K562 (cell line): ENCODE measurements around the gene HK1. TPM values are rescaled to one million over a fixed set of nuclear protein-coding genes. Genes with fewer than 3 reads are reported as not detected.

Experiments
- CREM ChIP-seq: IDR thresholded peaks from 2 replicates; pipeline ENCODE4 v1.6.1; 2014; ENCODE audit warnings: antibody characterized with exemption, low read depth
- CXXC5 ChIP-seq: fragments of 250-450 bp; sonication (Bioruptor Pico); IDR thresholded peaks from 2 replicates; pipeline ENCODE4 v1.8.0; 2022; ENCODE audit warnings: inconsistent platforms, mild to moderate bottlenecking, moderate library complexity
- MBD2 ChIP-seq: sonication (generic); IDR thresholded peaks from 2 replicates; pipeline ENCODE4 v1.6.1; 2016; ENCODE audit warnings: low read depth, borderline replicate concordance
- NFIC ChIP-seq: fragments of 450-650 bp; IDR thresholded peaks from 2 replicates; pipeline ENCODE4 v1.6.1; 2017; ENCODE audit warnings: mild to moderate bottlenecking, inconsistent platforms
- PHF8 ChIP-seq: fragments of 200-600 bp; sonication (generic); IDR thresholded peaks from 2 replicates; pipeline ENCODE4 v1.6.1; 2012; ENCODE audit warnings: mixed run types, mild to moderate bottlenecking, inconsistent platforms, low read length, moderate library complexity, borderline replicate concordance
- RCOR1 ChIP-seq, 2 experiments: IDR thresholded peaks; 2 replicates each; pipeline ENCODE4 v1.6.1; 2012; ENCODE audit warnings: low read depth in 2 of 2, low read length in 2 of 2, borderline replicate concordance in 1 of 2, improper control_type of control experiment in 1 of 2
- SP2 ChIP-seq: IDR thresholded peaks from 2 replicates; pipeline ENCODE4 v1.6.1; 2011; ENCODE audit warnings: mild to moderate bottlenecking, low read depth, low read length, moderate library complexity; ENCODE audit not compliant: poor library complexity, severe bottlenecking; ENCODE audit errors: extremely low read depth
- polyA plus RNA-seq, 8 experiments: library from polyadenylated mRNA; depleted of rRNA in 4 of 8; stranded (reverse) in 5 of 8; unstranded in 3 of 8; fragments of >200 nt; fragmentation: Nextera tagmentation in 2 of 8; fragmentation: Illumina TruSeq in 1 of 8; extraction: Ambion mirVana in 2 of 8; extraction: Trizol in 1 of 8; gene quantifications; 2 replicates each; pipeline versions ENCODE4 v1.2.1 to v1.2.3, GENCODE V29; 2011 to 2014; ENCODE audit warnings: inconsistent platforms in 1 of 8, missing spikeins in 1 of 8
- total RNA-seq, 7 experiments: library from RNA; depleted of rRNA in 6 of 7; stranded (reverse); fragments of >200 nt in 6 of 7; fragmentation: Illumina TruSeq in 2 of 7; extraction: Trizol in 2 of 7; gene quantifications; 2 replicates each; pipeline versions ENCODE4 v1.2.1 to v1.2.3, GENCODE V29; 2011 to 2021; ENCODE audit warnings: low replicate concordance in 1 of 7
- TF ChIP-seq, protein P1 (sequence below): fragments of 200-800 bp; sonication (Bioruptor generic); IDR thresholded peaks from 2 replicates; pipeline ENCODE4 v1.6.1; 2017; ENCODE audit warnings: missing genetic modification characterization, missing compliant biosample characterization
- TF ChIP-seq, protein P2 (sequence below): fragments of 450-650 bp; IDR thresholded peaks from 2 replicates; pipeline ENCODE4 v1.6.1; 2016
- TF ChIP-seq, protein P3 (sequence below): fragments of 250-450 bp; sonication (Bioruptor Pico); IDR thresholded peaks from 2 replicates; pipeline ENCODE4 v1.8.0; 2022; ENCODE audit warnings: inconsistent platforms, mild to moderate bottlenecking, moderate library complexity, borderline replicate concordance
- TF ChIP-seq, protein P4 (sequence below), 2 experiments: IDR thresholded peaks in 1 of 2; conservative IDR thresholded peaks in 1 of 2; 2 replicates each; pipeline ENCODE4 v1.6.1; 2016; ENCODE audit warnings: low read depth in 2 of 2, mild to moderate bottlenecking in 1 of 2, missing compliant biosample characterization in 1 of 2, missing genetic modification characterization in 1 of 2, moderate library complexity in 1 of 2
- TF ChIP-seq, protein P5 (sequence below): sonication (generic); formaldehyde crosslinking; IDR thresholded peaks from 2 replicates; pipeline ENCODE4 v1.8.1; 2023; ENCODE audit warnings: missing genetic modification reagents, mild to moderate bottlenecking, borderline replicate concordance

Gene HK1
- total and polyA plus RNA-seq, 9 of the 15 experiments (the other 6 are each of a cell fraction or from before 2014, with no cell fraction given): 29.2 to 444 (median 193) TPM

DNA sequence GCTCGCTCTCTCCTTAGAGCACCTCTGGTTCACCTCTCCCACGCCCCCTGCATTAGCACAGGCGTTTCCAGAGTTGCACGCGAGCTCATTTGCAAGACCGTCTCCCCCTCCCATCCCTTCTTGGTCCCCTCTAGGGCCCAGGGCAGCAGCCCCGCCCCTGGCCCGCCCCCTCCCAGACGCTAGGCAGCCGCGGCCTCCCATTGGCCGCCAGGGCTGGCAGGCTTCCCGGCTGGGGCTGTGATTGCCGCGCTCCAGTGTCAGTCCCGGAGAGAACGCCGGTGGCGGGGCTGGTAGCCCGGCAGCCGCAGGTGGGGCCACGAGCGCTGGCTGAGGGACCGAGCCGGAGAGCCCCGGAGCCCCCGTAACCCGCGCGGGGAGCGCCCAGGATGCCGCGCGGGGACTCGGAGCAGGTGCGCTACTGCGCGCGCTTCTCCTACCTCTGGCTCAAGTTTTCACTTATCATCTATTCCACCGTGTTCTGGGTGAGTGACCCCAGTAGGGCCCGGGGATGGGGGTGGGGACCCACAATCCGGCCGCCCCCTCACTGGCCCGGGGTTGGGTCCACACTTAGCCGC, 173.0 kb downstream of the HK1 start, which contains the start of gene TSPAN15 (continued):
- TF ChIP-seq, protein P1, sequence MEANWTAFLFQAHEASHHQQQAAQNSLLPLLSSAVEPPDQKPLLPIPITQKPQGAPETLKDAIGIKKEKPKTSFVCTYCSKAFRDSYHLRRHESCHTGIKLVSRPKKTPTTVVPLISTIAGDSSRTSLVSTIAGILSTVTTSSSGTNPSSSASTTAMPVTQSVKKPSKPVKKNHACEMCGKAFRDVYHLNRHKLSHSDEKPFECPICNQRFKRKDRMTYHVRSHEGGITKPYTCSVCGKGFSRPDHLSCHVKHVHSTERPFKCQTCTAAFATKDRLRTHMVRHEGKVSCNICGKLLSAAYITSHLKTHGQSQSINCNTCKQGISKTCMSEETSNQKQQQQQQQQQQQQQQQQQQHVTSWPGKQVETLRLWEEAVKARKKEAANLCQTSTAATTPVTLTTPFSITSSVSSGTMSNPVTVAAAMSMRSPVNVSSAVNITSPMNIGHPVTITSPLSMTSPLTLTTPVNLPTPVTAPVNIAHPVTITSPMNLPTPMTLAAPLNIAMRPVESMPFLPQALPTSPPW: peak; percentile 38
- 0 out of 2 replicates have a peak, but pooled peaks have one; percentile 27 for TF ChIP-seq NFIC
- TF ChIP-seq CXXC5: peak; percentile 71
- TF ChIP-seq PHF8: peak; percentile 11; the same call in 1 of the 2 replicates
- 0 out of 2 replicates have a peak, but pooled peaks have one; percentile 15 for TF ChIP-seq CREM
- TF ChIP-seq, protein P2, sequence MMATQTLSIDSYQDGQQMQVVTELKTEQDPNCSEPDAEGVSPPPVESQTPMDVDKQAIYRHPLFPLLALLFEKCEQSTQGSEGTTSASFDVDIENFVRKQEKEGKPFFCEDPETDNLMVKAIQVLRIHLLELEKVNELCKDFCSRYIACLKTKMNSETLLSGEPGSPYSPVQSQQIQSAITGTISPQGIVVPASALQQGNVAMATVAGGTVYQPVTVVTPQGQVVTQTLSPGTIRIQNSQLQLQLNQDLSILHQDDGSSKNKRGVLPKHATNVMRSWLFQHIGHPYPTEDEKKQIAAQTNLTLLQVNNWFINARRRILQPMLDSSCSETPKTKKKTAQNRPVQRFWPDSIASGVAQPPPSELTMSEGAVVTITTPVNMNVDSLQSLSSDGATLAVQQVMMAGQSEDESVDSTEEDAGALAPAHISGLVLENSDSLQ: peak; percentile 99
- TF ChIP-seq, protein P3, sequence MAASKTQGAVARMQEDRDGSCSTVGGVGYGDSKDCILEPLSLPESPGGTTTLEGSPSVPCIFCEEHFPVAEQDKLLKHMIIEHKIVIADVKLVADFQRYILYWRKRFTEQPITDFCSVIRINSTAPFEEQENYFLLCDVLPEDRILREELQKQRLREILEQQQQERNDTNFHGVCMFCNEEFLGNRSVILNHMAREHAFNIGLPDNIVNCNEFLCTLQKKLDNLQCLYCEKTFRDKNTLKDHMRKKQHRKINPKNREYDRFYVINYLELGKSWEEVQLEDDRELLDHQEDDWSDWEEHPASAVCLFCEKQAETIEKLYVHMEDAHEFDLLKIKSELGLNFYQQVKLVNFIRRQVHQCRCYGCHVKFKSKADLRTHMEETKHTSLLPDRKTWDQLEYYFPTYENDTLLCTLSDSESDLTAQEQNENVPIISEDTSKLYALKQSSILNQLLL (CRISPR knock-in tag): no peak
- TF ChIP-seq MBD2: peak; percentile 60; the same call in 1 of the 2 replicates
- peak; percentile 72 for TF ChIP-seq SP2
- TF ChIP-seq, protein P4, sequence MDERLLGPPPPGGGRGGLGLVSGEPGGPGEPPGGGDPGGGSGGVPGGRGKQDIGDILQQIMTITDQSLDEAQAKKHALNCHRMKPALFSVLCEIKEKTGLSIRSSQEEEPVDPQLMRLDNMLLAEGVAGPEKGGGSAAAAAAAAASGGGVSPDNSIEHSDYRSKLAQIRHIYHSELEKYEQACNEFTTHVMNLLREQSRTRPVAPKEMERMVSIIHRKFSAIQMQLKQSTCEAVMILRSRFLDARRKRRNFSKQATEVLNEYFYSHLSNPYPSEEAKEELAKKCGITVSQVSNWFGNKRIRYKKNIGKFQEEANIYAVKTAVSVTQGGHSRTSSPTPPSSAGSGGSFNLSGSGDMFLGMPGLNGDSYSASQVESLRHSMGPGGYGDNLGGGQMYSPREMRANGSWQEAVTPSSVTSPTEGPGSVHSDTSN (CRISPR knock-in tag; IDR thresholded peaks at IDR 0.05; ENCODE audit: low read depth): peak; percentile 80
- TF ChIP-seq, protein P4 (tag; conservative IDR thresholded peaks at IDR 0.05; ENCODE audit: low read depth): peak; percentile 64; the same call in 1 of the 2 replicates
- TF ChIP-seq, protein P5, sequence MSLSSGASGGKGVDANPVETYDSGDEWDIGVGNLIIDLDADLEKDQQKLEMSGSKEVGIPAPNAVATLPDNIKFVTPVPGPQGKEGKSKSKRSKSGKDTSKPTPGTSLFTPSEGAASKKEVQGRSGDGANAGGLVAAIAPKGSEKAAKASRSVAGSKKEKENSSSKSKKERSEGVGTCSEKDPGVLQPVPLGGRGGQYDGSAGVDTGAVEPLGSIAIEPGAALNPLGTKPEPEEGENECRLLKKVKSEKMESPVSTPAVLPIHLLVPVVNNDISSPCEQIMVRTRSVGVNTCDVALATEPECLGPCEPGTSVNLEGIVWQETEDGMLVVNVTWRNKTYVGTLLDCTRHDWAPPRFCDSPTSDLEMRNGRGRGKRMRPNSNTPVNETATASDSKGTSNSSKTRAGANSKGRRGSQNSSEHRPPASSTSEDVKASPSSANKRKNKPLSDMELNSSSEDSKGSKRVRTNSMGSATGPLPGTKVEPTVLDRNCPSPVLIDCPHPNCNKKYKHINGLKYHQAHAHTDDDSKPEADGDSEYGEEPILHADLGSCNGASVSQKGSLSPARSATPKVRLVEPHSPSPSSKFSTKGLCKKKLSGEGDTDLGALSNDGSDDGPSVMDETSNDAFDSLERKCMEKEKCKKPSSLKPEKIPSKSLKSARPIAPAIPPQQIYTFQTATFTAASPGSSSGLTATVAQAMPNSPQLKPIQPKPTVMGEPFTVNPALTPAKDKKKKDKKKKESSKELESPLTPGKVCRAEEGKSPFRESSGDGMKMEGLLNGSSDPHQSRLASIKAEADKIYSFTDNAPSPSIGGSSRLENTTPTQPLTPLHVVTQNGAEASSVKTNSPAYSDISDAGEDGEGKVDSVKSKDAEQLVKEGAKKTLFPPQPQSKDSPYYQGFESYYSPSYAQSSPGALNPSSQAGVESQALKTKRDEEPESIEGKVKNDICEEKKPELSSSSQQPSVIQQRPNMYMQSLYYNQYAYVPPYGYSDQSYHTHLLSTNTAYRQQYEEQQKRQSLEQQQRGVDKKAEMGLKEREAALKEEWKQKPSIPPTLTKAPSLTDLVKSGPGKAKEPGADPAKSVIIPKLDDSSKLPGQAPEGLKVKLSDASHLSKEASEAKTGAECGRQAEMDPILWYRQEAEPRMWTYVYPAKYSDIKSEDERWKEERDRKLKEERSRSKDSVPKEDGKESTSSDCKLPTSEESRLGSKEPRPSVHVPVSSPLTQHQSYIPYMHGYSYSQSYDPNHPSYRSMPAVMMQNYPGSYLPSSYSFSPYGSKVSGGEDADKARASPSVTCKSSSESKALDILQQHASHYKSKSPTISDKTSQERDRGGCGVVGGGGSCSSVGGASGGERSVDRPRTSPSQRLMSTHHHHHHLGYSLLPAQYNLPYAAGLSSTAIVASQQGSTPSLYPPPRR (CRISPR knock-in tag): no peak
- TF ChIP-seq RCOR1 (IDR thresholded peaks at IDR 0.05; ENCODE audit: borderline replicate concordance in 1 of 2, low read depth in 2 of 2, low read length in 2 of 2): peak in 1 of 2 experiments; percentile 50; a peak in 1 of 4 replicates
